Gastrocnemius medialis (tissue), 4 donors: ENCODE results near the gene ALG12. TPM values are rescaled to one million over a fixed set of nuclear protein-coding genes. Genes with fewer than 3 reads are reported as not detected.

Source experiments
- ATAC-seq, 2 donors: fragments of 150-250 bp; one replicate each; pipeline ENCODE4 v1.9.1; 2016
- DNase-seq, 2 donors: peaks; one replicate each; pipeline ENCODE4 v3.0.0-alpha.2; 2019
- H3K27ac ChIP-seq, 4 donors: fragments of 200-600 bp; sonication (generic); 1 replicate in 1 of 4; 2 replicates in 3 of 4; pipeline ENCODE4 v1.5.1; 2016 to 2018; ENCODE audit warnings: mild to moderate bottlenecking in 2 of 4, moderate library complexity in 1 of 4
- H3K27me3 ChIP-seq, 3 donors: fragments of 200-600 bp; sonication (generic) in 2 of 3; 1 replicate in 1 of 3; 2 replicates in 2 of 3; pipeline versions ENCODE4 v1.5.1 to v1.6.0; 2016 to 2019; ENCODE audit warnings: mild to moderate bottlenecking in 1 of 3, moderate library complexity in 1 of 3
- H3K36me3 ChIP-seq, 2 donors: fragments of 200-600 bp; sonication (generic) in 1 of 2; one replicate each; pipeline ENCODE4 v1.5.1; 2017 to 2018
- H3K4me1 ChIP-seq, 2 donors: fragments of 200-600 bp; sonication (generic) in 1 of 2; one replicate each; pipeline ENCODE4 v1.5.1; 2016 to 2017; ENCODE audit warnings: mild to moderate bottlenecking in 2 of 2
- H3K4me3 ChIP-seq, 4 donors: fragments of 200-600 bp; sonication (generic) in 3 of 4; 1 replicate in 1 of 4; 2 replicates in 3 of 4; pipeline ENCODE4 v1.5.1; 2016 to 2019; ENCODE audit warnings: mild to moderate bottlenecking in 2 of 4
- H3K9me3 ChIP-seq, 3 donors: fragments of 200-600 bp; sonication (generic) in 2 of 3; 1 replicate in 1 of 3; 2 replicates in 2 of 3; pipeline ENCODE4 v1.5.1; 2016 to 2019
- POLR2A ChIP-seq, 2 donors: fragments of 450-650 bp; IDR thresholded peaks; one replicate each; pipeline ENCODE4 v1.6.1; 2017; ENCODE audit warnings: antibody characterized with exemption in 2 of 2, mild to moderate bottlenecking in 2 of 2, moderate library complexity in 2 of 2
- in situ Hi-C, 4 donors: fragments of 200-750 bp; cut with MboI; loops; one replicate each; pipeline versions ENCODE4 v1.15.0 to v1.8.0; 2017; ENCODE audit warnings: low sequenced_read_pairs in 4 of 4
- intact Hi-C: fragments of 100-400 bp; cut with DNase I; formaldehyde crosslinking; loops from one replicate; pipeline ENCODE4 v1.15.1; 2023; ENCODE audit warnings: low total_unique reads
- total RNA-seq, 4 donors: library from RNA; depleted of rRNA; stranded (reverse); fragments of >200 nt; gene quantifications; one replicate each; pipeline versions ENCODE4 v1.1.0 to v1.2.3, GENCODE V29; 2016
- TF ChIP-seq, protein P1 (sequence below), 5 experiments: fragments of 450-650 bp in 3 of 5; fragments of 200-600 bp in 2 of 5; sonication (generic) in 2 of 5; IDR thresholded peaks in 4 of 5; conservative IDR thresholded peaks in 1 of 5; 1 replicate in 4 of 5; 2 replicates in 1 of 5; pipeline ENCODE4 v1.5.1; 2016 to 2019; ENCODE audit warnings: antibody characterized with exemption in 5 of 5, mild to moderate bottlenecking in 3 of 5, moderate library complexity in 3 of 5

The ALG12 gene
- total RNA-seq, 4 donors from 2014 or later = 6.4 to 9.6 (median 8.2) TPM

DNA sequence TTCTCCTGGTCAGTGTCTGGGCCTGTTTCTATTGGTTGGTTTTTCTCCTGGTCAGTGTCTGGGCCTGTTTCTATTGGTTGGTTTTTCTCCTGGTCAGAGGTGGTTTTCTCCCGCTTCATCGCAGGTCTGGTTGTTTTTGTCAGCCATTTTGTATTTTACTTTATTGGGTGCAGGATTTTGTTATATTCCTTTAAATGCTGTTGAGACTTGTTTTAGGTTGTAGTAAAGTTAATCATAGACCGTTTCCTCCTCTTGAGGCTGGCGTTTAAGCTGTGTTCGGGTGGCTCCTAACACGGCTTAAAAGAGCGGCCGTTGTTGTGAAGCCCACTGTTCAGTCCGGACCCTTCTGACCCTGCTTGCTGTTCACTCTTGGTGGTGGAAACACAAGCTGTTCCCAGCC, 38.4 kb downstream of the ALG12 start:
- H3K27ac ChIP-seq = no peak overlapping the region
- intact Hi-C loops = no loop called here
- H3K4me3 ChIP-seq = no peak overlapping the region
- no peaks in the 10 kb centered on the region for H3K27me3 ChIP-seq
- H3K4me1 ChIP-seq = no peaks in the 10 kb centered on the region
- H3K9me3 ChIP-seq = no peaks in the 10 kb centered on the region
- DNase-seq = no peak
- ATAC-seq = no peak
- H3K36me3 ChIP-seq = peaks cover 0 to 6% of the 10 kb centered on the region in 2 donors
- in situ Hi-C loops = loop anchor here in 1 of 4 donors (25.0 kb wide), 1 partner anchor 93 kb away; no protein-coding TSS in a partner anchor
- no peak for TF ChIP-seq POLR2A (IDR thresholded peaks at IDR 0.05)
- TF ChIP-seq, protein P1, sequence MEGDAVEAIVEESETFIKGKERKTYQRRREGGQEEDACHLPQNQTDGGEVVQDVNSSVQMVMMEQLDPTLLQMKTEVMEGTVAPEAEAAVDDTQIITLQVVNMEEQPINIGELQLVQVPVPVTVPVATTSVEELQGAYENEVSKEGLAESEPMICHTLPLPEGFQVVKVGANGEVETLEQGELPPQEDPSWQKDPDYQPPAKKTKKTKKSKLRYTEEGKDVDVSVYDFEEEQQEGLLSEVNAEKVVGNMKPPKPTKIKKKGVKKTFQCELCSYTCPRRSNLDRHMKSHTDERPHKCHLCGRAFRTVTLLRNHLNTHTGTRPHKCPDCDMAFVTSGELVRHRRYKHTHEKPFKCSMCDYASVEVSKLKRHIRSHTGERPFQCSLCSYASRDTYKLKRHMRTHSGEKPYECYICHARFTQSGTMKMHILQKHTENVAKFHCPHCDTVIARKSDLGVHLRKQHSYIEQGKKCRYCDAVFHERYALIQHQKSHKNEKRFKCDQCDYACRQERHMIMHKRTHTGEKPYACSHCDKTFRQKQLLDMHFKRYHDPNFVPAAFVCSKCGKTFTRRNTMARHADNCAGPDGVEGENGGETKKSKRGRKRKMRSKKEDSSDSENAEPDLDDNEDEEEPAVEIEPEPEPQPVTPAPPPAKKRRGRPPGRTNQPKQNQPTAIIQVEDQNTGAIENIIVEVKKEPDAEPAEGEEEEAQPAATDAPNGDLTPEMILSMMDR (IDR thresholded peaks at IDR 0.05 in 4 of 5, conservative IDR thresholded peaks at IDR 0.05 in 1 of 5) = no peak

DNA sequence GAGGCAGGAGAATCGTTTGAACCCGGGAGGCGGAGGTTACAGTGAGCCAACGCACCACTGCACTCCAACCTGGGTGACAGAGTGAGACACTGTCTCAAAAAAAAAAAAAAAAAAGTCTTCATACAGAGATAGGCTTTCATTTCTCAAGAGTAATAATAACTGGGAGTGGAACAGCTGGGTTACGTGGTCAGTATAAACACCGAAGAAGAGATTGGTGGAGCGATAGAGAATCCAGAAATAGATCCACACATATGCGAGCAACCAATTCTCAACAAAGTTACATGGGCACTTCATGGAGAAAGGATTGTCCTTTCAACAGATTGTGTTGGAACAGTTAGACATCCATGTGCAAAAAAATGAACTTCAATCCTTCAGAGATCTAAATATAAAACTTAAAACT, 40.0 kb downstream of the ALG12 start:
- DNase-seq (no peak), ATAC-seq (no peak)
- H3K27me3 ChIP-seq = no peaks in the 10 kb centered on the region
- no peaks in the 10 kb centered on the region for H3K36me3 ChIP-seq
- H3K4me1 ChIP-seq = no peaks in the 10 kb centered on the region
- in situ Hi-C loops = loop anchor here in 1 of 4 donors (25.0 kb wide), 1 partner anchor 91 kb away; no protein-coding TSS in a partner anchor
- H3K9me3 ChIP-seq = no peaks in the 10 kb centered on the region
- no peak for TF ChIP-seq POLR2A (IDR thresholded peaks at IDR 0.05)
- TF ChIP-seq, protein P1 (IDR thresholded peaks at IDR 0.05 in 4 of 5, conservative IDR thresholded peaks at IDR 0.05 in 1 of 5) = no peak
- no peak overlapping the region for H3K4me3 ChIP-seq
- no peak overlapping the region for H3K27ac ChIP-seq
- intact Hi-C loops = no loop called here

DNA sequence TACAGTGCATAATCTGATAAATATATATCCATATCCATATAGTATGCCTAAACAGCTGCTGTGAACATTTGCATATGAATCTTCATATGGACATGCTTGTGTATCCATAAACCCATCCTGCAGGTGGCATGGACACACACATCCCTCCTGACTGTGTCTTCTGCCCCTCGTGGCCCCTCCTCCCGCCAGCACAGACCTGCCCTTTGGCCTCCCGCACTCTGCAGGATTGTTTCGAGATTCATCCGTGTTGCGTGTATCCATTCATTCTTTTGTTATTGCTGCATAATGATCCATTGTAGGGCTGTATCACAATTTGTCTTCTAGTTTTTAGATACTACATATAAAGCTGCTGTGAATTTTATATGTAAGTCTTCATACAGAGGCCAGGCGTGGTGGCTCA, 40.6 kb downstream of the ALG12 start:
- Histone ChIP-seq H3K4me1 (no peaks in the 10 kb centered on the region), H3K36me3 (no peaks in the 10 kb centered on the region), H3K9me3 (no peaks in the 10 kb centered on the region), H3K27me3 (no peaks in the 10 kb centered on the region), H3K27ac (no peak overlapping the region), H3K4me3 (no peak overlapping the region)
- in situ Hi-C loops = loop anchor here in 1 of 4 donors (25.0 kb wide), 1 partner anchor 90 kb away; no protein-coding TSS in a partner anchor
- intact Hi-C loops = no loop called here
- DNase-seq (no peak), ATAC-seq (no peak)
- no peak for TF ChIP-seq POLR2A (IDR thresholded peaks at IDR 0.05)
- TF ChIP-seq, protein P1 (IDR thresholded peaks at IDR 0.05 in 4 of 5, conservative IDR thresholded peaks at IDR 0.05 in 1 of 5) = no peak

DNA sequence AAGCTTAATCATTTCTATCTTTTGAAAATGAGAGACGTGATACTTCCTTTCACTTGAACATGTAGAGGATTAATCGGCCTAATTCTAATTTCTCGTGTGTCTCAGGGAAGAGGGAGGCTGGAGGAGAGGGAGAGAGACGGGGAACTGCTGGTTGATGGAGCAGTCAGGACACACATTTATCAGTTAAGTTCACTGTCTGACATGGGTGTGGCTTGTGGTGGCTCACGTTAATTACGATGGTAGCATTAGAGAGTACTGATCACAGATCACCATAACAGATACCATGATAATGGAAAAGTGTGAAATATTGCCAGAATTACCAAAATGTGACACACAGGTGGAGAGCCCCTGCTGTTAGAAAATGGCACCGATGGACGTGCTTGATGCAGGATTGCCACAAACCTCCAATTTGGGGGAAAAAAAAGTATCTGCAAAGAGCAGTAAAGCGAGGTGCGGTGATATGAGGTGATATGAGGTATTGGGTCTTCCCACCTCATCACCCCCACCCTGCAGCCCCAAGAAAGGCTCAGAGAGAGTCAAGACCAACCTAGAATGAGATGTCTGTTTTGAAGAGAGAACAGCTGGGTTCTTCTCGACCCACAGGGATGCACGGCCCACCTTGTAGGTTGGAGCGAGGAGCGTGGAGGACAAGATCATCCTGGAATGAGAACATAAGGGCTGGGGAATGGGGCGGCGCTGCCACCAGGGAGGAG, 44.9 kb downstream of the ALG12 start:
- ATAC-seq = no peak

More for the DNA sequence above, 44.9 kb downstream of the ALG12 start:
- Histone ChIP-seq H3K9me3 (no peaks in the 10 kb centered on the region), H3K4me1 (no peaks in the 10 kb centered on the region), H3K4me3 (no peak overlapping the region), H3K27me3 (no peaks in the 10 kb centered on the region), H3K27ac (no peak overlapping the region), H3K36me3 (no peaks in the 10 kb centered on the region)
- TF ChIP-seq, protein P1 (IDR thresholded peaks at IDR 0.05 in 4 of 5, conservative IDR thresholded peaks at IDR 0.05 in 1 of 5) = no peak
- no peak for TF ChIP-seq POLR2A (IDR thresholded peaks at IDR 0.05)
- in situ Hi-C loops (no loop called here), intact Hi-C loops (no loop called here)
- DNase-seq = no peak
